Measurements from ENCODE around the gene SMIM24.

Gene SMIM24

DNA sequence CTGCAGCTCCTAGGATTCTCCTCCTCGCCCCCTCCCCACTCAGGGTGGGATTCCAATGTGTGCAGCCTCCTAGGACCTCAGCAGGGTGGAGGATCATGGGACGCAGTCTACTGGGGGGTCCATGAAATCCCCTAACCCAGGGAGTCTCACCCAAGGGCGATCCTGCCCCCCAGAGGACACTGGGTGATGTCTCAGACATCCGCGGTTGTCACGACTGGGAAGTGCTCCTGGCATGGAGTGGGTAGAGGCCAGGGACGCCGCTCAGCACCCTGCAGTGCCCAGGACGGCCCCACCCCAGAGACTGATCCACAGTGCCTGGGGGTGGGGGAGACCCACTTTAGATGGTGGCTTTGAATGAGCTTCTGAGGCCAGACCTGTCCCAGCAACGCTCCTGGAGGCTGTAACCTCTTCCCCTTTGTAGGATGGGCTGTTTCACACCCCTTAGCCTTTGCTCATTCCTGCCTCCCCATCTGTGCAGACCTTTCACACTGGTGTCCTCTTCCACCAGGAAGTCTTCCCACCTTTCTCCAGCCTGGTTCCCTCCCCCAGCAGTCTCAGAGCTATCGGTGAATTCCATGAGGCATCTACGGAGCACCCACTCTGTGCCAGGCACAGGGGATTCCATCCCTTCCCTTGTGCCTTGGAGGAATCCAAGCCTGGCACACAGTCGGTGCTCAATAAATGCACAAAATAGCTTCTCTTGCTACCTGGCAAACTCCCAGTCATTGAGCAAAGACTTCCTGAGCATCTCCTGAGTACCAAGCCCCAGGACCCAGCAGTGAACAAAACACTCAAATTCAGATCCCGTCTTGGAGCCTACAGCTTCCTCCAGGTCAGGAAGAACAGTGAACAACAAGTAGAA is 10.5 kb downstream of the SMIM24 start:
- Histone ChIP-seq H2AFZ (ENCODE audit: low read length) (no peak overlapping the region), H3K27me3 (ENCODE audit: insufficient read depth, low read length, poor library complexity, severe bottlenecking) (no peaks in the 10 kb centered on the region), H3K36me3 (ENCODE audit: insufficient read depth, low read length) (peaks cover 7% of the 10 kb centered on the region; the same call in 1 of the 2 replicates), H3K9ac (ENCODE audit: low read depth, low read length, poor library complexity, severe bottlenecking) (no peak overlapping the region), H3K4me1 (ENCODE audit: insufficient read depth, low read length, poor library complexity, severe bottlenecking) (peaks cover 2% of the 10 kb centered on the region), H3F3A (ENCODE audit: low read depth) (peaks cover 5% of the 10 kb centered on the region; the same call in 1 of the 2 replicates), H4K20me1 (ENCODE audit: insufficient read depth, low read length, poor library complexity, severe bottlenecking) (peaks cover 16% of the 10 kb centered on the region), H3K9me2 (replicated peaks; ENCODE audit: low read depth, low read length) (no peaks in the 10 kb centered on the region), H3K4me2 (ENCODE audit: low read depth, low read length, poor library complexity, severe bottlenecking) (no peak overlapping the region), H3K9me3 (ENCODE audit: insufficient read depth, low read depth, low read length) (no peaks in the 10 kb centered on the region), H3K79me2 (ENCODE audit: insufficient read depth, low read length) (peaks cover 21% of the 10 kb centered on the region; the same call in 1 of the 2 replicates), H3K4me3 (ENCODE audit: low read length, poor library complexity, severe bottlenecking) (no peak overlapping the region)
- TF ChIP-seq EZH2phosphoT487 (IDR thresholded peaks at IDR 0.05; ENCODE audit: borderline replicate concordance) (no peak), CTCF (conservative IDR thresholded peaks at IDR 0.05; ENCODE audit: low read length) (peak; percentile 18; the same call in 1 of the 2 replicates)

GRCh38 chr19:3468211-3468610 is 12.1 kb downstream of the SMIM24 start:
- Histone ChIP-seq H3K79me2 (ENCODE audit: insufficient read depth, low read length) (peaks cover 9% of the 10 kb centered on the region; the same call in 1 of the 2 replicates), H3F3A (ENCODE audit: low read depth) (peaks cover 5% of the 10 kb centered on the region; the same call in 1 of the 2 replicates), H3K4me2 (ENCODE audit: low read depth, low read length, poor library complexity, severe bottlenecking) (no peak overlapping the region), H3K4me3 (ENCODE audit: low read length, poor library complexity, severe bottlenecking) (no peak overlapping the region), H4K20me1 (ENCODE audit: insufficient read depth, low read length, poor library complexity, severe bottlenecking) (peaks cover 8% of the 10 kb centered on the region), H3K9me3 (ENCODE audit: insufficient read depth, low read depth, low read length) (no peaks in the 10 kb centered on the region), H3K27me3 (ENCODE audit: insufficient read depth, low read length, poor library complexity, severe bottlenecking) (no peaks in the 10 kb centered on the region), H2AFZ (ENCODE audit: low read length) (no peak overlapping the region), H3K9me2 (replicated peaks; ENCODE audit: low read depth, low read length) (no peaks in the 10 kb centered on the region), H3K9ac (ENCODE audit: low read depth, low read length, poor library complexity, severe bottlenecking) (no peak overlapping the region), H3K4me1 (ENCODE audit: insufficient read depth, low read length, poor library complexity, severe bottlenecking) (no peaks in the 10 kb centered on the region), H3K36me3 (ENCODE audit: insufficient read depth, low read length) (0 out of 2 replicates have a peak, but pooled peaks cover under 1% of the 10 kb centered on the region)
- TF ChIP-seq EZH2phosphoT487 (IDR thresholded peaks at IDR 0.05; ENCODE audit: borderline replicate concordance) = no peak
- TF ChIP-seq CTCF (conservative IDR thresholded peaks at IDR 0.05; ENCODE audit: low read length) = no peak

- peaks cover 5% of the 10 kb centered on the region for H4K20me1 ChIP-seq (ENCODE audit: insufficient read depth, low read length, poor library complexity, severe bottlenecking)
- H3K4me1 ChIP-seq (ENCODE audit: insufficient read depth, low read length, poor library complexity, severe bottlenecking) = no peaks in the 10 kb centered on the region
- H3K9me2 ChIP-seq (replicated peaks; ENCODE audit: low read depth, low read length) = no peaks in the 10 kb centered on the region
- H3F3A ChIP-seq (ENCODE audit: low read depth) = peaks cover 5% of the 10 kb centered on the region; the same call in 1 of the 2 replicates
- no peaks in the 10 kb centered on the region for H3K27me3 ChIP-seq (ENCODE audit: insufficient read depth, low read length, poor library complexity, severe bottlenecking)
- H3K9me3 ChIP-seq (ENCODE audit: insufficient read depth, low read depth, low read length) = no peaks in the 10 kb centered on the region
- no peak overlapping the region for H3K4me2 ChIP-seq (ENCODE audit: low read depth, low read length, poor library complexity, severe bottlenecking)
- no peak overlapping the region for H3K4me3 ChIP-seq (ENCODE audit: low read length, poor library complexity, severe bottlenecking)
- no peak overlapping the region for H3K9ac ChIP-seq (ENCODE audit: low read depth, low read length, poor library complexity, severe bottlenecking)
- 0 out of 2 replicates have a peak, but pooled peaks cover 7% of the 10 kb centered on the region for H3K36me3 ChIP-seq (ENCODE audit: insufficient read depth, low read length)
- TF ChIP-seq EZH2phosphoT487 (IDR thresholded peaks at IDR 0.05; ENCODE audit: borderline replicate concordance) = no peak
- no peak for TF ChIP-seq CTCF (conservative IDR thresholded peaks at IDR 0.05; ENCODE audit: low read length)
- H2AFZ ChIP-seq (ENCODE audit: low read length) = no peak overlapping the region
- H3K79me2 ChIP-seq (ENCODE audit: insufficient read depth, low read length) = peaks cover 6% of the 10 kb centered on the region; the same call in 1 of the 2 replicates
Measured at GRCh38 chr19:3467437-3468198, 12.7 kb downstream of the SMIM24 start.
